NCI-H146 (cell line): ENCODE results near the gene KLHL29.
"Not testable (repeated sequence)": the region's sequence is repeated elsewhere in the genome, so short reads cannot be mapped to it uniquely, and the experiment has no call there.

Source experiments
- DNase-seq: peaks from one replicate; lab custom pipeline; 2025; lab: John Stamatoyannopoulos, UW

KLHL29 gene

GRCh38 chr2:23720705-23721453, 335.9 kb downstream of the KLHL29 start:
- DNase-seq: no peak

GRCh38 chr2:23721454-23721826, 336.5 kb downstream of the KLHL29 start:
- DNase-seq: no peak

GRCh38 chr2:23722255-23722654, 337.3 kb downstream of the KLHL29 start:
- no peak for DNase-seq

GRCh38 chr2:23723029-23723428, 338.1 kb downstream of the KLHL29 start:
- DNase-seq: not testable (repeated sequence)

- no peak for DNase-seq
These were observed 349.4 kb downstream of the KLHL29 start for GRCh38 chr2:23734416-23734815.

GRCh38 chr2:23736783-23737182, 351.8 kb downstream of the KLHL29 start:
- DNase-seq: not testable (repeated sequence)

- DNase-seq: no peak
These were observed 360.2 kb downstream of the KLHL29 start for GRCh38 chr2:23745068-23745725.

GRCh38 chr2:23745726-23746105, 360.7 kb downstream of the KLHL29 start:
- no peak for DNase-seq

- no peak for DNase-seq
These were observed 361.3 kb downstream of the KLHL29 start for GRCh38 chr2:23746141-23746863.

GRCh38 chr2:23751747-23752265, 366.8 kb downstream of the KLHL29 start:
- DNase-seq: no peak

GRCh38 chr2:23753291-23754010, 368.5 kb downstream of the KLHL29 start:
- no peak for DNase-seq

GRCh38 chr2:23754970-23755369, 370.0 kb downstream of the KLHL29 start:
- no peak for DNase-seq

- no peak for DNase-seq
These were observed 371.8 kb downstream of the KLHL29 start for GRCh38 chr2:23756593-23757292.

GRCh38 chr2:23757686-23758433, 372.9 kb downstream of the KLHL29 start:
- DNase-seq: no peak
